K562 (cell line): ENCODE measurements around the gene HOXC10. TPM values are rescaled to one million over a fixed set of nuclear protein-coding genes. Genes with fewer than 3 reads are reported as not detected.

Source experiments
- ATF4 ChIP-seq: fragments of 450-650 bp; formaldehyde crosslinking; IDR thresholded peaks from 2 replicates; pipeline ENCODE4 v1.4.0; 2022; ENCODE audit warnings: mild to moderate bottlenecking, moderate library complexity
- BDP1 ChIP-seq: IDR thresholded peaks from 3 replicates; pipeline ENCODE4 v1.6.1; 2011; ENCODE audit not compliant: insufficient read length, insufficient read depth
- CHD2 ChIP-seq: IDR thresholded peaks from 2 replicates; pipeline ENCODE4 v1.6.1; 2011; ENCODE audit warnings: low read depth, low read length
- LARP7 ChIP-seq: fragments of 450-650 bp; IDR thresholded peaks from 2 replicates; pipeline ENCODE4 v1.6.1; 2016
- MTA1 ChIP-seq: fragments of 450-650 bp; IDR thresholded peaks from 2 replicates; pipeline ENCODE4 v1.6.1; 2017; ENCODE audit warnings: borderline replicate concordance
- MTA2 ChIP-seq: fragments of 450-650 bp; IDR thresholded peaks from 2 replicates; pipeline ENCODE4 v1.6.1; 2016; ENCODE audit warnings: low read depth
- PCBP1 ChIP-seq: fragments of 200-400 bp; formaldehyde crosslinking; IDR thresholded peaks from 2 replicates; pipeline ENCODE4 v1.6.1; 2018; ENCODE audit warnings: mild to moderate bottlenecking, low read depth, low read length; ENCODE audit not compliant: poor library complexity, severe bottlenecking
- PRMT5 ChIP-seq: sonication (generic); formaldehyde crosslinking; IDR thresholded peaks from 2 replicates; pipeline ENCODE4 v1.5.0; 2020; ENCODE audit warnings: missing genetic modification reagents
- SMARCC2 ChIP-seq: fragments of 450-650 bp; IDR thresholded peaks from 2 replicates; pipeline ENCODE4 v1.6.1; 2017; ENCODE audit warnings: antibody characterized with exemption, moderate library complexity, mild to moderate bottlenecking, low read depth
- SUPT5H ChIP-seq: fragments of 450-650 bp; IDR thresholded peaks from 2 replicates; pipeline ENCODE4 v1.6.1; 2016
- TEAD2 ChIP-seq: fragments of 450-650 bp; IDR thresholded peaks from 2 replicates; pipeline ENCODE4 v1.6.1; 2016; ENCODE audit warnings: missing genetic modification characterization, control low read depth, missing compliant biosample characterization
- XRCC5 ChIP-seq: fragments of 200-400 bp; formaldehyde crosslinking; IDR thresholded peaks from 2 replicates; pipeline ENCODE4 v1.6.1; 2017; ENCODE audit warnings: low read depth, mild to moderate bottlenecking, low read length
- ZBTB8A ChIP-seq: fragments of 450-650 bp; IDR thresholded peaks from 2 replicates; pipeline ENCODE4 v1.6.1; 2018; ENCODE audit warnings: mild to moderate bottlenecking, moderate library complexity; ENCODE audit not compliant: partially characterized antibody
- ZFPM2 ChIP-seq: fragments of 250-450 bp; sonication (Bioruptor Pico); IDR thresholded peaks from 2 replicates; pipeline ENCODE4 v1.5.1; 2022; ENCODE audit warnings: mild to moderate bottlenecking
- ZNF217 ChIP-seq: sonication (generic); formaldehyde crosslinking; IDR thresholded peaks from 2 replicates; pipeline ENCODE4 v1.8.0; 2022; ENCODE audit warnings: mild to moderate bottlenecking, missing genetic modification reagents
- ZNF592 ChIP-seq: fragments of 450-650 bp; IDR thresholded peaks from 2 replicates; pipeline ENCODE4 v1.6.1; 2017; ENCODE audit warnings: antibody characterized with exemption, mild to moderate bottlenecking
- ZNF695 ChIP-seq: fragments of 450-650 bp; formaldehyde crosslinking; IDR thresholded peaks from 2 replicates; pipeline ENCODE4 v1.4.0; 2020; ENCODE audit warnings: mild to moderate bottlenecking, moderate library complexity
- polyA plus RNA-seq, 8 experiments: library from polyadenylated mRNA; depleted of rRNA in 4 of 8; stranded (reverse) in 5 of 8; unstranded in 3 of 8; fragments of >200 nt; fragmentation: Nextera tagmentation in 2 of 8; fragmentation: Illumina TruSeq in 1 of 8; extraction: Ambion mirVana in 2 of 8; extraction: Trizol in 1 of 8; gene quantifications; 2 replicates each; pipeline versions ENCODE4 v1.2.1 to v1.2.3, GENCODE V29; 2011 to 2014; ENCODE audit warnings: inconsistent platforms in 1 of 8, missing spikeins in 1 of 8
- total RNA-seq, 7 experiments: library from RNA; depleted of rRNA in 6 of 7; stranded (reverse); fragments of >200 nt in 6 of 7; fragmentation: Illumina TruSeq in 2 of 7; extraction: Trizol in 2 of 7; gene quantifications; 2 replicates each; pipeline versions ENCODE4 v1.2.1 to v1.2.3, GENCODE V29; 2011 to 2021; ENCODE audit warnings: low replicate concordance in 1 of 7
- TF ChIP-seq, protein P1 (sequence below): sonication (generic); formaldehyde crosslinking; IDR thresholded peaks from 2 replicates; pipeline ENCODE4 v1.8.0; 2022; ENCODE audit warnings: mild to moderate bottlenecking, missing genetic modification reagents

HOXC10 gene
- total and polyA plus RNA-seq, 9 of the 15 experiments (the other 6 are each of a cell fraction or from before 2014, with no cell fraction given), result 0.13 to 0.77 (median 0.35) TPM; not detected in 2

- TF ChIP-seq XRCC5 (no peak), PCBP1 (no peak), ZNF695 (no peak), ZBTB8A (no peak), TEAD2 (tag) (no peak), ZNF217 (CRISPR knock-in tag) (no peak), SUPT5H (peak; percentile 27; the same call in 1 of the 2 replicates), ZNF592 (no peak), ATF4 (CRISPR knock-in tag) (no peak), CHD2 (no peak; the same call in 1 of the 2 replicates), LARP7 (no peak), SMARCC2 (peak; percentile 19; the same call in 1 of the 2 replicates), BDP1 (no peak), PRMT5 (CRISPR knock-in tag) (no peak), MTA1 (no peak), ZFPM2 (no peak), MTA2 (no peak)
- TF ChIP-seq, protein P1, sequence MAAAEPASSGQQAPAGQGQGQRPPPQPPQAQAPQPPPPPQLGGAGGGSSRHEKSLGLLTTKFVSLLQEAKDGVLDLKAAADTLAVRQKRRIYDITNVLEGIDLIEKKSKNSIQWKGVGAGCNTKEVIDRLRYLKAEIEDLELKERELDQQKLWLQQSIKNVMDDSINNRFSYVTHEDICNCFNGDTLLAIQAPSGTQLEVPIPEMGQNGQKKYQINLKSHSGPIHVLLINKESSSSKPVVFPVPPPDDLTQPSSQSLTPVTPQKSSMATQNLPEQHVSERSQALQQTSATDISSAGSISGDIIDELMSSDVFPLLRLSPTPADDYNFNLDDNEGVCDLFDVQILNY (CRISPR knock-in tag), result no peak
Measured at GRCh38 chr12:54018468-54018984, 33.6 kb downstream of the HOXC10 start (continued).
